Measurements from ENCODE around the gene NKAPD1.

- TF ChIP-seq POLR2A (IDR thresholded peaks at IDR 0.05) (no peak), POLR2AphosphoS5 (IDR thresholded peaks at IDR 0.05) (no peak), CTCF (IDR thresholded peaks at IDR 0.05) (no peak)
Observed at GRCh38 chr11:112128483-112129121, 54.5 kb downstream of the NKAPD1 start.
